ENCODE measurements around the gene SMARCC1. TPM values are rescaled to one million over a fixed set of nuclear protein-coding genes. Genes with fewer than 3 reads are reported as not detected.

The SMARCC1 gene
- total RNA-seq, 1 experiment from 2014 or later, result 51.2 TPM

- DNase-seq (ENCODE audit: low spot score), result no peak
These were observed 77.5 kb downstream of the SMARCC1 start for GRCh38 chr3:47704237-47704612.

GRCh38 chr3:47701388-47701787 lies 80.3 kb downstream of the SMARCC1 start:
- no peak for DNase-seq (ENCODE audit: low spot score)

- no peak for DNase-seq (ENCODE audit: low spot score)
These were observed 89.5 kb downstream of the SMARCC1 start for GRCh38 chr3:47692158-47692557.

DNA sequence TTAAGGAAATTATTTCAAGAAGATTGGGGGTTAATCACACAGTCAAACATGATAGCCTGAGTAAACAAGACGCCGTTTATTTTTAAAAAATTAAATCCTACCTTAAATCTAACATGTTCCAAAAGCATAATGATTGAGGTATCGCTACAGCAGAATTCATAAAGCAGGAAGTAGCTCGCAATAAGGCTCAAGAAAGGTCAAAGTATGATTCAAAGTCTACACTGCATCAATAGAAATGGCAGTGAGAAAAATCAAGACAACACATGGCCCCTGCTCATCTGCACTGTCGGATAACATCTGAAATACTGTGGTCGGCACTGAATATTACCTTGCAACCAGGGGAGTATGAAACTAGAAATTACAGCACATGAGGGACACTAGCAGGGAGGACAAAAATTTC lies 93.2 kb downstream of the SMARCC1 start:
- DNase-seq (ENCODE audit: low spot score), result no peak

DNA sequence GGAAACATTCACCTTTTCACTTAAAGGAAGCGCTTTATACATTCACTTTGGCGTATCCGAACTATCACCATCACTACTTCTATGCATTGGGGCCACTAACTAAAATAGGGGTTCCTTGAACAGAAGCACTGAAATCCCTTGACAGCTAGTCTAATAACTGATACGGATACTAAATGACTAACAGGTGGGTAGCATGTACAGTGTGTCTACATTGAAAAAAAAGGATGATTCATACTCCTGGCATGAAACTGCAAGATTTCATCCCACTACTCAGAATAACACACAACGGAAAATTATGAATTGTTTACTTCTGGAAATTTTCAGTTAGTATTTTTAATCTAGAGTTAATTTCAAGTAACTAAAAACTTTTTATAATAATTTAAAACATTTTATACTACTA lies 96.7 kb downstream of the SMARCC1 start:
- DNase-seq (ENCODE audit: low spot score), result peak; percentile 16

DNA sequence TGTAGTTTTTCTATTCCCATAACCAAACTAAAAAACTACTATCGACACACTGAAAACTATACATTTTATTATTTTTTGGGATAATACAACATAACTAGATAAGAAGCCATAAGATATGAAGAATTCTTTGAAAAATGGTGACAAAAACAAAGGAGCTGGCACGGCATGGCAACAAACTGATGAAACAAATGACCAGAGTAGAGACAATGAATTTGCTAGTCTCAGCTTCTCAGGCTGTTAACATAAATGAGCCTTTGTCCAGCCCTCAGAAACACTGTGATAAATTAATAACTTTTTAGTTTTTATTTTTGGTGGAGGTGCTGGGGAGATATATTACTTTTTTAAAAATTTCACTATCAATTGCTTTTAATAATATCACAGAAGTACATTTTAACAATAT lies 100.7 kb downstream of the SMARCC1 start:
- no peak for DNase-seq (ENCODE audit: low spot score)

DNA sequence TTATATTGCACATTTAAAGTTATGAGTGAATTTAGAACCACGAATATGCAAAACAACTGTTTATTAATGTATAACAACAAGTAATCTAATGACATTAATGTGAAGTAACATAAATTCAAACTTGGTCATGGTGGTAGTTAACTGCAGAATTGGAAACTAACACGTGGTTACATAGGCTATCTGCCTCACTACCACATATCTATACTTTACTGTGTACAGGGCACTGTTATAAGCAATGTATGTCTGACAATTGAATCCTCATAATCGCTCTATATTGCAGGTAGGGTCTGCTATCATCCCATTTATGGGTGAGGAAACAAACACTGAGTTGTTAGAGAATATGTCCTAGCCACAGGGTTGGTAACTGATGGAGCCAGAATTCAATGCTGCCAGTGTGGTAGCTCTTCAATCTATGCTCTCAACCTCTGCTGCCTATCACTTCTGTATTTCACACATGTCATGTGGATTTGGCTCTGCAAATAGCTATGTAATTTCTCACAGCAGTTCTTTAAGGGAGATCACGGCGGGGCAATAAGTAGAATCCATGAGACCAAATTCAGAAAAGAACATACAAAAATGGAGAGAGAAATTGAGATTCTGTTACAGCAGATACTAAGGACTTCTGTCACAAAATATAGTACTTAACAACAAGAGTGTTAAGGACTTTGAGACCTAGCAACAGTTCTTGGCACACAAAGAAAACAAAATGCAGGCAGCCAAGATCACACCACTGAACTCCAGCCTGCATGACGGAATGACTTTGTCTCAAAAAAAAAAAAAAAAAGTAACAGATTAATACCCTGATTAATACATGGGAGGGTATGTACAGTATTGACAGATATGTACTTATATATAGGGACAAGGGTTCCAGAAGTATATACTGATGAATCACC lies 103.0 kb downstream of the SMARCC1 start:
- no peak for DNase-seq (ENCODE audit: low spot score)

DNA sequence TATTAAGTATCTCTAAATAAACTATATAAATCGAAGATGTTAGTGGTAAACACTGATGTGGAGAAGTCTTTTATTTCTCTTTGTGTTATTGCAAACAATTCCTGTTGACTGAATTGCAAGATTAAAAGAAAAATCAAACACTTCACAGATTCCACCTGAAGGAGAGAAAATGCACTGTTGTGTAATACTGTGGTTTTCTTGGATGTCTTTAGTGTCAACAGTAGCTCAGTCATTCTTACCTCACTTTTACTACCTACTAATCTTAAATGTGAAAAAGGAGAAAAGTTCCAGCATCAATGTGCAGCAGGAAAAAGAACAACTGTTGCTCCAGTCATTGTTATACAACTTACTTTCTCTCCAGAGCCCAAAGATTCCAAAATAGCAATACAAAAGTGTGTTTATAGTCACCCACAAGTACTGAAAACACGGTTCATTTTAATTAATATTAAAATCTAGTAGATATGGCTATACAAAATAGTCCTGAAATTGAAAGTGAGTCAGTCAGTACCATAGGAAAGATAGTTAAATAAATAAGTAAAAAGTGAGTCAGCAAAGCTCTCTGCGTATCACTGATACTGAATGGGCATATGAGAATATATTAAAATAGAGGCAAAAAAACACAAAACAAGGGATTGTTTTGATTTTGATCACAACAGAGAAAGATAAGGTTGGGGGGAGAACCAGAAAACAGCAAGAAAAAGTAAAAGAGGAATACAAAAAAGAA lies 112.5 kb downstream of the SMARCC1 start:
- peak; percentile 26 for DNase-seq (ENCODE audit: low spot score)

- DNase-seq (ENCODE audit: low spot score), result no peak
These were observed 115.6 kb downstream of the SMARCC1 start for GRCh38 chr3:47666118-47666517.

DNA sequence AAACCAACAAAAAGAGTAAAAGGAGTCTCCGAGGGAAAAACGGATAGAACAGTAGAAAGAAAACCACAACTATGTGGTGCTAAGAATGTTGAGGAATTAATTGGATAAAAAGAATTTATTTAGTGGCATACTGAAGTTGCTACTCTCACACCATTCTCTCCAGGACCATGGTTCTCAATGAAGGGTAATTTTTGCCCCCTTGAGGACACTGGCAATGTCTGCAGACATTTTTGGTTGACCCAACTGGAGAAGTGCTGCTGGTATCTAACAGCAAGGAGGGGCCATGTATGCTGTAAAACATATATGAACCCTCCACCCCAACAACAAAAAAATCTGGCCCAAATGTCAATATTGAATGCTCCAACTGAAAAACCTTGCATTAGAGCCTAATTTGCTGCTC lies 117.2 kb downstream of the SMARCC1 start:
- DNase-seq (ENCODE audit: low spot score), result peak; percentile 30

DNA sequence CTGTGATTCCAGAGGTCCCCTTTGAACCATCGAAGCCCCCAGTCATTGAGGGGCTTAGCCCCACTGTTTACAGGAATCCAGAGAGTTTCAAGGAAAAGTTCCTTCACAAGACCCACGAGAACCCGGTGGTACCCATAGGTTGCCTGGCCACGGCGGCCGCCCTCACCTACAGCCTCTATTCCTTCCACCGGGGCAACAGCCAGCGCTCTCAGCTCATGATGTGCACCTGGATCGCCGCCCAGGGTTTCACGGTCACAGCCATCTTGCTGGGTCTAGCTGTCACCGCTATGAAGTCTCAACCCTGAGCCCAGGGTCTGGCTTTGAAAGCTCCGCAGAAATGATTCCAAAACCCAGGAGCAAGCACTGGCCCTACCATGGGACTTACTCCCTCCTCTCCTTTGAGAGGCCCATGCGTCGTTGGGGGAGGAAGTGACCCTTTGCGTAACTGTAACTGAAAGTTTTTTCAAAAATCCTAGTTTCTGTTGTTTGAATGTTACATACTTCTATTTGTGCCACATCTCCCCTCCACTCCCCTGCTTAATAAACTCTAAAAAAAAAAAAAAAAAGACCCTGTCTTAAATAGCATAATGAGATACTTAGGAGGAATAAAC lies 118.0 kb downstream of the SMARCC1 start:
- DNase-seq (ENCODE audit: low spot score), result no peak

DNA sequence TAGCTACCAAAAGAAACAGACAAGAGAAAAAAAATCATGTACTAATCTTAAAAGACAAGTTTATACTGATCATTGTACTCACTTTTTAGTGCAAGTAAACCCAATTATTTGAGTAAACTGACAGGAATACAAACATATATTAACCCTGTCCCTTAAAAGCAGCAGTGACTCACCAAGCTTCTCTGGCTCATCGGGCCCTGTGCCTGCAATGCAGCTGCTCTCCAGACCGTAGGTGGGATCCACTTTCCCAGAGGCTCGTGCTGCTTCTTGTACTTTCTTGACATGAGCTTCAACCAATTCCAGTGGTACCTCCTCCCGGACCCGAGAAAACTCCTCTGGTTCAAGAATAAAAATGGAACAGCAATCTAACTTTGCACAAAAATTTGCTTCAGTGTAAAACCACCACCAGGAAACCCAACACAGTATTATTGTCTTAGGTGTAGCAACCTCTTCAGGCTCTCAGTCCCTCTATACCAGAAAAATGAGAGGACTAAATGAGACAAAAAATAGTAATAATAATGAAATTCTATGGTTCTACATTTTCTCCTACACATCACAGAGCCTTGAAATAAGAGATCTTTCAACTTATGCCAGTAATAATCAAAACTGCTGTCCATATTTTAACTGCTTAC lies 120.5 kb downstream of the SMARCC1 start:
- DNase-seq (ENCODE audit: low spot score), result peak; percentile 51

GRCh38 chr3:47658444-47658843 lies 123.2 kb downstream of the SMARCC1 start:
- DNase-seq (ENCODE audit: low spot score), result no peak

DNA sequence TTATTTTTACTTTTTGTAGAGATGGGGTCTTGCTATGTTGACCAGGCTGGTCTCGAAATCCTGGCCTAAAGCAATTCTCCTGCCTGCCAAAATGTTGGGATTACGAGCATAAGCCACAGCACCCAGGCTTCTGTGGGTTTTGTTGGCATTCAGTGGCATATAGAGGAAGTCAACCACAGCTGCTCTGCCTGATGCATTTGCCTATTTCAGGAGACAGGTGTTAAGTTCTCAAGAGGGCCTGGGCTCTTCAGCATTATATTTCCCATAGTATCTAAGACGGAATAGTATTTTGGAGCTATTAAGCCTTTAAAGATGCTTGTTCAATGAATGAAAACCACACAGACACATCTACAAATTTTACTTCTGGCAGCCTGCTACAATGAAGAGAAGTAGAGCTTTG lies 129.6 kb downstream of the SMARCC1 start:
- no peak for DNase-seq (ENCODE audit: low spot score)

DNA sequence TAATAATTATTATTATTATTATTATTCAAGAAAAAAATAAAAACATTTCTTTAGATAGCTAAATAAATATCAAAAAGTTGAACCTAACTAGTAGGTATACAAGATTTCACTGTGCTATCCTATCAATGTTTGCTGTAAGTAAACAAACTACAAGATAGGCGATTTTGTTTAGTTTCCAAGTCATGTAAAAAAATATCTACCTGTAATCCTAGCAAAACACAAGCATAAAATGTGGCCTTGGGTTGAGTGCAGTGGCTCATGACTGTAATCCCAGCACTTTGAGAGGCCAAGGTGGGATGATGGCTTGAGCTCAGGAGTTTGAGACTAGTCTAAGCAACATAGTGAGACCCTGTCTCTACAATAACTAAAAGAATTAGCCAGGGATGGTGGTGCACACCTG lies 131.4 kb downstream of the SMARCC1 start:
- no peak for DNase-seq (ENCODE audit: low spot score)

- no peak for DNase-seq (ENCODE audit: low spot score)
These were observed 134.1 kb downstream of the SMARCC1 start for GRCh38 chr3:47647550-47647949.

DNA sequence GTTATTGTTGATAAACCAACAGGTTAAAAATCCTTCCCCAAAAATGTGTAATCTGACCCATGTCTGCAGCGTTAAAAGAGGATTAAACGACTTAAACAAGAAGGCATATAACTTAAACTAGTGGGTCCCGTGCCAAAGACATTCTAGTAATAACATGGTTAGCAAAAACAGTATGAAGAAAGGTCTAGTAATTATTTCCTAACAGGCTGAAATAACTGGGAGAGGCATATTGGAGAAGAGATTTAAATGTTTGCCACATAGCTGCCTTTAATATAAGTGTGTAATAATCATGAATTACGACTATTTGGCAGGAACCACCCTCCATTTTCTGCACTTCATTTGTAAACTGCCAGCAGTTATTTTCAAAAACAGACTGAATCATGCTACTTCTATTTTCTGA lies 135.3 kb downstream of the SMARCC1 start:
- no peak for DNase-seq (ENCODE audit: low spot score)

DNA sequence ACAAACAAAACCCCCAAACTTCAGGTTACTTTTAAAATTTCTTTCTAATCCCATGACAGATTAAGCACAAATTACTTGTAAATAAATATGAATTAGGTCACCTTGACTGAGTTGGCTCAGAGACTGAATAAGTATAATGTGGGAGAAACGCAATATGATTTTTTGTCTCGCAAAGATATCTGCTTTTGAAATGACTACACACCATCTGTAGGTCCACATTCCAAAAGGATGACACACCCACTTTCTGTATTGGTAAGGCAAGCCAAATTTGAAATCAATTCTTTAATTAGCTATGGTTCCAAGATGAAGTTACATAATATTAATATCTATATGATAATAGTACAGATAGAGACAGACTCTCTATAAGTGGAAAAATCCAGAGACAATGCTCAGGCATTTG lies 136.1 kb downstream of the SMARCC1 start:
- DNase-seq (ENCODE audit: low spot score), result no peak

DNA sequence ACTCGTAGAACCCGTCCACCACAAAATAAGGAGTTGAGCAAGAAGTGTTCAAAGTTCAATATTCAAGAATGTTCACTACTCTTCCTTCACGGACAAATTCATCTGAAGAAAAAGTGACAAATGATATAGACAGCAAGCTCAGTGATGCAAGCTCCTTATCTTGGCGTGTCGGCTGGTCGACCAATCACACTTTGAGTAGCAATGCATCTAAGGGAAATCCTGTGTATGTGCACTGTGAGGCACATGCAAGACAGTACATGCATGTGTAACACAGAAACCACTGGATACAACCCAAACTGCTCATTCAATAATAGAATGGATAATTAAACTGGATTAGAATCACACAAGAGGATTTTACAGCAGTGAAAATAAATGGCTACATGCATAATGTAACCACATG lies 138.6 kb downstream of the SMARCC1 start:
- DNase-seq (ENCODE audit: low spot score), result no peak

- DNase-seq (ENCODE audit: low spot score), result no peak
These were observed 140.0 kb downstream of the SMARCC1 start for GRCh38 chr3:47641739-47642138.

- no peak for DNase-seq (ENCODE audit: low spot score)
These were observed 144.8 kb downstream of the SMARCC1 start for GRCh38 chr3:47636921-47637320.

GRCh38 chr3:47636225-47636624 lies 145.5 kb downstream of the SMARCC1 start:
- DNase-seq (ENCODE audit: low spot score), result no peak

Data from A172 (cell line).